ENCODE results near the gene BLVRA.
"Not testable (repeated sequence)": the region's sequence is repeated elsewhere in the genome, so short reads cannot be mapped to it uniquely, and the experiment has no call there.

BLVRA gene

GRCh38 chr7:43758029-43758821 lies at the start of gene BLVRA:
Gene BLVRA, plus strand, starts transcription at chr7:43758680. Its CDS starts 12,479 bp downstream, at chr7:43771159.
- DNase-seq (ENCODE audit: low read depth, low spot score), result no peak
- H3K27ac ChIP-seq, result peak within 1 kb of the TSS; percentile 3

- no peak overlapping the region for H3K27ac ChIP-seq
These were observed 47.0 kb upstream of the BLVRA start for GRCh38 chr7:43711503-43711902.

GRCh38 chr7:43715966-43716365 lies 42.5 kb upstream of the BLVRA start:
- DNase-seq (ENCODE audit: low read depth, low spot score), result not testable (repeated sequence)

More at GRCh38 chr7:43711503-43711902, 47.0 kb upstream of the BLVRA start:
- DNase-seq (ENCODE audit: low read depth, low spot score), result no peak

GRCh38 chr7:43716598-43716997 lies 41.9 kb upstream of the BLVRA start:
- H3K27ac ChIP-seq, result no peak overlapping the region
- DNase-seq (ENCODE audit: low read depth, low spot score), result no peak

More at GRCh38 chr7:43715966-43716365, 42.5 kb upstream of the BLVRA start:
- H3K27ac ChIP-seq, result not testable (repeated sequence)

GRCh38 chr7:43721193-43721806 lies 37.2 kb upstream of the BLVRA start:
- no peak overlapping the region for H3K27ac ChIP-seq
- DNase-seq (ENCODE audit: low read depth, low spot score), result no peak

GRCh38 chr7:43723007-43723341 lies 35.5 kb upstream of the BLVRA start:
- H3K27ac ChIP-seq, result no peak overlapping the region
- no peak for DNase-seq (ENCODE audit: low read depth, low spot score)

GRCh38 chr7:43725251-43725650 lies 33.2 kb upstream of the BLVRA start:
- H3K27ac ChIP-seq, result no peak overlapping the region
- DNase-seq (ENCODE audit: low read depth, low spot score), result no peak

GRCh38 chr7:43726466-43726865 lies 32.0 kb upstream of the BLVRA start:
- DNase-seq (ENCODE audit: low read depth, low spot score), result no peak
- H3K27ac ChIP-seq, result no peak overlapping the region

- no peak for DNase-seq (ENCODE audit: low read depth, low spot score)
These were observed 31.5 kb upstream of the BLVRA start for GRCh38 chr7:43727003-43727402.

GRCh38 chr7:43727494-43727893 lies 31.0 kb upstream of the BLVRA start:
- H3K27ac ChIP-seq, result no peak overlapping the region
- DNase-seq (ENCODE audit: low read depth, low spot score), result no peak

More at GRCh38 chr7:43727003-43727402, 31.5 kb upstream of the BLVRA start:
- no peak overlapping the region for H3K27ac ChIP-seq

- peak; percentile 72 for DNase-seq (ENCODE audit: low read depth, low spot score)
- H3K27ac ChIP-seq, result peak within 1 kb of the TSS; percentile 85
These were observed 29.1 kb upstream of the BLVRA start, which contains the start of gene COA1 for GRCh38 chr7:43729214-43729923. Gene COA1, minus strand, starts transcription at chr7:43729523. Its CDS starts 80,909 bp downstream, at chr7:43648614.

GRCh38 chr7:43729924-43730248 lies 28.6 kb upstream of the BLVRA start:
- DNase-seq (ENCODE audit: low read depth, low spot score), result no peak
- H3K27ac ChIP-seq, result peak overlapping the region; percentile 85

GRCh38 chr7:43731494-43731893 lies 27.0 kb upstream of the BLVRA start:
- not testable (repeated sequence) for DNase-seq (ENCODE audit: low read depth, low spot score); H3K27ac ChIP-seq

- not testable (repeated sequence) for H3K27ac ChIP-seq; DNase-seq (ENCODE audit: low read depth, low spot score)
These were observed 23.7 kb upstream of the BLVRA start for GRCh38 chr7:43734575-43735332.

GRCh38 chr7:43735403-43735801 lies 23.1 kb upstream of the BLVRA start:
- DNase-seq (ENCODE audit: low read depth, low spot score), result no peak

GRCh38 chr7:43735802-43736603 lies 22.5 kb upstream of the BLVRA start:
- DNase-seq (ENCODE audit: low read depth, low spot score), result no peak
- no peak overlapping the region for H3K27ac ChIP-seq

More at GRCh38 chr7:43735403-43735801, 23.1 kb upstream of the BLVRA start:
- no peak overlapping the region for H3K27ac ChIP-seq

GRCh38 chr7:43737467-43738127 lies 20.9 kb upstream of the BLVRA start:
- H3K27ac ChIP-seq, result no peak overlapping the region
- DNase-seq (ENCODE audit: low read depth, low spot score), result no peak

GRCh38 chr7:43742692-43743091 lies 15.8 kb upstream of the BLVRA start:
- DNase-seq (ENCODE audit: low read depth, low spot score), result no peak
- no peak overlapping the region for H3K27ac ChIP-seq

Measured in epithelial cell of prostate (primary cell).